ENCODE data around the gene LRRC4.

The LRRC4 gene

DNA sequence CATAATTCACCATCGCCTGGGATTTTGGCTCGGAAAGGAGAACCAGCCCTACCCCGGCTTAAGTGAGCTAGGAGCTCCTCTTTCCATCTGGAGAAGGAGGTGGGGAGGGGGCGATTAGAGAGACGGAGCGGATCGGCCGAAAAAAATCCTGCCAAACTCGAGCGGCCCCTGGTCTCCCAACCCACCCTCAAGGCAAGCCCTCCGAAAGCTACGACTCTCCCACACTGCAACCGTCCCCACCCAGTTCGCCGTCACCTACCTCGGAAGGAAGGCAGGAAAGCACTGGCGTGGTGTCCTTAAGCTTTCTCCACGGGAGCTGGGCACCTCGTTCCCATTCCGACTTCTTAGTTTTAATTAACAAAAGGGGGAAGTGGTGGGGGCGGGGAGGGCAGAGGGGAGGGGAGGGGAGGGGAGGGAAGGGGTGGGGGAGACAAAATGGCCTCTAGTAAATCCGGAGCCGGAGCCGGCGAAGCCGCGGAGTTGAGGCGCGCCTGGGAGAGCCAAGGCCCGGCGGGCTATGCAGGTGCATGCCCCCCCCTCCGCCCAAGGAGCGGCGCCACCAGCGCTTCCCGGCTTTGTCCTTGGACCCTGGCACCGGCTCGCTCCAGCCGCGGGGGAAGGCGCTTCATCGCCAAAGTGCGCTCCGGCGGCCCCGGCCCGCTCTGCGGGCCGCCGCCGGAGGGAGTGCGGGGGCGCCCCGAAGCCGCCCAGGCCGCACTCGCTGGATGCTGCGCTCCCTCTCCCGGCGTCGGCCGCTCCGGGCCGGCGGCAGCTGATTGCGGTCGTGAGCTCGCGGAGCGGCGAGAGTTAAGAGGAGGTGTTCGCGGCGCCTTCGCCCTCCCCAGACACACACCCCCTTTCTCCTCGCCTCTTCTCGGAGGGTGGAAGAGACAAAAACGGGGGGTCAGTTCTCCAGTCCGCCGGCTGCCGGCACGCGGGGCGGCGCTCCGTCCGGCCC lies at the start of gene LRRC4:
Gene LRRC4 (minus strand): TSS at position 784 of the 958 bp plus-strand sequence. CDS start 797 bp downstream, outside the sequence.
- peak; percentile 57 for DNase-seq
- no peaks in the 10 kb centered on the region for H3K9me3 Mint-ChIP-seq
- peak within 1 kb of the TSS; percentile 89 for H3K4me3 Mint-ChIP-seq
- peaks cover 28% of the 10 kb centered on the region for H3K27me3 Mint-ChIP-seq (ENCODE audit: low read depth, poor library complexity)
- peaks cover 48% of the 10 kb centered on the region for H3K4me1 Mint-ChIP-seq
- H3K27ac Mint-ChIP-seq: no peak within 1 kb of the TSS
- H3K36me3 Mint-ChIP-seq (ENCODE audit: low read depth): peaks cover 13% of the 10 kb centered on the region
- no peak for TF ChIP-seq CTCF (IDR thresholded peaks at IDR 0.05)

- peaks cover 4% of the 10 kb centered on the region for H3K36me3 Mint-ChIP-seq (ENCODE audit: low read depth)
These were observed 48.9 kb upstream of the LRRC4 start for GRCh38 chr7:128080169-128080568.

DNA sequence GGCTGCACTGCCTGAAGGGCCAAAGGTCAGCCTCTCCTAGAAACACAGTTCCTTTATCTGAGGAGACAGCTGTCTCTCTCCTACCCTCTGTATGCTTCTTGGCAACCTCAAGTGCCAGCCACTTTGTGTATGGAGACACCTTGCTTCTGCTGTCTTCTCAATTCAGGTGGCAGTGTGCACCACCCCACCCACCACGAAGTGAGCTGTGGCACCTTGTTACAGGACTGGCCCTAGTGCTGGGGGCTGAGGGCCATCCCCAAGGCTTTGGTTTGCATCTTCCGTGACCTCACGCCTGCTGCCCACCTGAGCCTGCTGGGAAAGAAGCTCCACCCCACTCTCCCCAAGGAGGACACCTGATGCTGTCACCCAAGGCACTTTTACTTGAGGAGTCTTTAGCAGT lies 47.1 kb upstream of the LRRC4 start:
- H3K27ac Mint-ChIP-seq: no peak overlapping the region
- H3K36me3 Mint-ChIP-seq (ENCODE audit: low read depth): peaks cover 4% of the 10 kb centered on the region
- H3K27me3 Mint-ChIP-seq (ENCODE audit: low read depth, poor library complexity): peaks cover 6% of the 10 kb centered on the region
- H3K9me3 Mint-ChIP-seq: no peaks in the 10 kb centered on the region
- peaks cover 63% of the 10 kb centered on the region for H3K4me1 Mint-ChIP-seq
- TF ChIP-seq CTCF (IDR thresholded peaks at IDR 0.05): no peak
- DNase-seq: no peak
- H3K4me3 Mint-ChIP-seq: no peak overlapping the region

More at GRCh38 chr7:128080169-128080568, 48.9 kb upstream of the LRRC4 start:
- Mint-ChIP-seq H3K4me3 (no peak overlapping the region), H3K27me3 (ENCODE audit: low read depth, poor library complexity) (peaks cover 4% of the 10 kb centered on the region), H3K4me1 (peaks cover 60% of the 10 kb centered on the region), H3K9me3 (no peaks in the 10 kb centered on the region), H3K27ac (no peak overlapping the region)
- no peak for DNase-seq
- TF ChIP-seq CTCF (IDR thresholded peaks at IDR 0.05): no peak

DNA sequence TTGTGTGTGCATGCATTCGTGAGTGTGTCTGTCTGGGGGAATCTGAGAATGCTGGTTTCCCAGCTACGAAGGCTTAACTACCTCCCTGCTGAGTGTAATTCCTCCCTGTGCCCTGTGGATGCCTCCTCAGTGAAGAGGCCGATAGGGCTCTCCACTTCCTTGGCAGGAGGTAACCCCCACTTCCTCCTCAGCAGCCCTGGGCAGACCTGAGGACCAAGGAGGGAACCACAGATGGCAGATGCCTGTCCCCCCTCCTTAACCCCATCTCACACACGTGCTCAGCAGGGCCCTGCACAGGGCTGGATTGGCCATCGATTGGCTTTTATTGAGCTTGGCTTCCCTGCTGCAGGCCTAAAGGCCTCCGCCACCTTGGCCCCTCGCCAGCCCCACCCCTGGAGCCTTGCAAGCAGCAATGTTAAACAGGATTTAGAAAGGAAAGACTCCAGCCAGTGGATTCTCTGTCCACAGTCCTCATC lies 45.6 kb upstream of the LRRC4 start:
- Mint-ChIP-seq H3K9me3 (no peaks in the 10 kb centered on the region), H3K4me3 (no peak overlapping the region), H3K36me3 (ENCODE audit: low read depth) (peaks cover 4% of the 10 kb centered on the region), H3K4me1 (peaks cover 56% of the 10 kb centered on the region), H3K27me3 (ENCODE audit: low read depth, poor library complexity) (peaks cover 8% of the 10 kb centered on the region), H3K27ac (no peak overlapping the region)
- no peak for DNase-seq
- TF ChIP-seq CTCF (IDR thresholded peaks at IDR 0.05): no peak

DNA sequence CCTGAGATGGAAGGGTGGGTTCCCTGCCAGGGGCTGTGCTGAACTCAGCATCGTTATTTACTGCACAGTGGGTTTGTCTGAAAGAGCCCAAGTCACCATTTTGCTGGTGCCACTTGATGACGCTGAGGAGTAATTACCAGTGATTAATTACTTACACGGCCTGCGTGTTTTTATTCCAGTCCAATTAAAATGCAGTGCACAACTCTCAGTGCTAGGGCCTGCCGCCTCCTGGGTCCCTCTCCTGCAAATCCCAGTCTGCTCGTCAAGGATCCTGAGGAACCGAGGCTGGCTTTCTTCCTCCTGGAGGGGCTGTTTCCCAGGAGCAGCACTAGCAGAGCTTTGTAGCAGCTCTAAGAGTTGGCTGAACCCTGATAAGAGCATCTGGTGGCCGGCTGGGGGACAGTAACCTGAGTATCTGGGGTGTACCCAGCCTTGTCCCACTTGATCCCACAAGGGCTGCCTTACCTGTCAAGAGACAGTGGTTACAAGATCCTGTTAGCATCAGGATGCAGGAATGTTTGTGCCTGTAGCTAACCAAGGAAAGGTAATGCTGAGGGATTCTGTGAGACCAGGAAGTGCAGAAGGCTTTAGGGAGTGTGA lies 45.1 kb upstream of the LRRC4 start:
- TF ChIP-seq CTCF (IDR thresholded peaks at IDR 0.05): no peak
- H3K27me3 Mint-ChIP-seq (ENCODE audit: low read depth, poor library complexity): peaks cover 8% of the 10 kb centered on the region
- peaks cover 8% of the 10 kb centered on the region for H3K36me3 Mint-ChIP-seq (ENCODE audit: low read depth)
- no peaks in the 10 kb centered on the region for H3K9me3 Mint-ChIP-seq
- DNase-seq: no peak
- peaks cover 54% of the 10 kb centered on the region for H3K4me1 Mint-ChIP-seq
- peak overlapping the region; percentile 19 for H3K27ac Mint-ChIP-seq
- H3K4me3 Mint-ChIP-seq: no peak overlapping the region
